Spinal cord (tissue), 10 donors: ENCODE measurements around the gene CFAP92. TPM values are rescaled to one million over a fixed set of nuclear protein-coding genes. Genes with fewer than 3 reads are reported as not detected.
A peak's percentile ranks its signal among the peaks of the same experiment; 100 is the strongest.

Experiments used
- DNase-seq, 6 donors: peaks; one replicate each; pipeline versions ENCODE4 v3.0.0 to v3.0.0-alpha.2; 2013 to 2015; ENCODE audit warnings: low spot score in 6 of 6, low read depth in 4 of 6
- H3K27ac ChIP-seq: one replicate; pipeline ENCODE4 v1.5.1; 2013; ENCODE audit warnings: low read depth, low read length, control low read depth
- H3K27me3 ChIP-seq: one replicate; pipeline ENCODE4 v1.6.1; 2013; ENCODE audit warnings: low read length; ENCODE audit not compliant: control insufficient read depth, insufficient read depth
- H3K36me3 ChIP-seq: one replicate; pipeline ENCODE4 v1.6.1; 2013; ENCODE audit warnings: low read length; ENCODE audit not compliant: control insufficient read depth, insufficient read depth
- H3K4me1 ChIP-seq: one replicate; pipeline ENCODE4 v1.6.1; 2013; ENCODE audit warnings: low read length; ENCODE audit not compliant: control insufficient read depth, insufficient read depth
- H3K4me3 ChIP-seq: one replicate; pipeline ENCODE4 v1.5.1; 2013; ENCODE audit warnings: low read depth, low read length, control low read depth
- H3K9me3 ChIP-seq: one replicate; pipeline ENCODE4 v1.6.1; 2013; ENCODE audit warnings: low read length; ENCODE audit not compliant: control insufficient read depth, insufficient read depth
- WGBS: methylation state at CpG from one replicate; pipeline ENCODE4 v1.1.5; 2013; ENCODE audit warnings: missing lambda C conversion rate; ENCODE audit not compliant: insufficient coverage; 5-methylcytosine and 5-hydroxymethylcytosine counted together
- polyA plus RNA-seq, 2 donors: library from polyadenylated mRNA; unstranded; fragments of 120-200 nt; gene quantifications; one replicate each; pipeline ENCODE4 v1.2.1, GENCODE V29; 2013; ENCODE audit not compliant: insufficient read length in 2 of 2
- total RNA-seq, 2 donors: library from RNA; depleted of rRNA in 1 of 2; stranded (reverse); fragments of 120-200 nt in 1 of 2; fragments of >200 nt in 1 of 2; gene quantifications; one replicate each; pipeline versions ENCODE4 v1.2.3 to v1.2.4, GENCODE V29; 2013 to 2014
- donor health status: healthy.

CFAP92 gene
- total and polyA plus RNA-seq, 4 donors, result 1.1 to 4.5 (median 3.7) TPM

DNA sequence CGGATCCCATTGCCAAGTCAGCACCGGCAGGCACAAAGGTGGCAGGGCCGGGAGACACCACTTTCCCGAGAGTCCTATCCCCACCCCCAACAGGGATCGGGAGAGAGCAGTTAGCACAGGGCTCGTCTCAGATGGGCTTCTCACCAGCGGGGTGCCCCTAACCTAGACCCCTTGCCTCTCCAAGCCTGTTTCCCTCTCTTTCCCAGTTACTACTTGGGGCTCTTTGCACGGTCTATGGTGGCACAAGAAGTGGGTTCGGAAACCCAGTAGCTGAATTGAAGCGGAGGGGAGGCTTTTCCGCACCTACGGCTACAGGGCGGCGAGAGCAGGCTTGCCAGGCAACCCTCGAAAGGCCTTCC, 6.8 kb upstream of the CFAP92 start:
- Histone ChIP-seq H3K4me3 (peak overlapping the region; percentile 58), H3K36me3 (no peaks in the 10 kb centered on the region), H3K9me3 (no peaks in the 10 kb centered on the region), H3K4me1 (peaks cover 50% of the 10 kb centered on the region), H3K27me3 (peaks cover 48% of the 10 kb centered on the region), H3K27ac (peak overlapping the region; percentile 75)
- no peak for DNase-seq
- 11% methylated on average over 13 of the region's 15 CpGs for WGBS

DNA sequence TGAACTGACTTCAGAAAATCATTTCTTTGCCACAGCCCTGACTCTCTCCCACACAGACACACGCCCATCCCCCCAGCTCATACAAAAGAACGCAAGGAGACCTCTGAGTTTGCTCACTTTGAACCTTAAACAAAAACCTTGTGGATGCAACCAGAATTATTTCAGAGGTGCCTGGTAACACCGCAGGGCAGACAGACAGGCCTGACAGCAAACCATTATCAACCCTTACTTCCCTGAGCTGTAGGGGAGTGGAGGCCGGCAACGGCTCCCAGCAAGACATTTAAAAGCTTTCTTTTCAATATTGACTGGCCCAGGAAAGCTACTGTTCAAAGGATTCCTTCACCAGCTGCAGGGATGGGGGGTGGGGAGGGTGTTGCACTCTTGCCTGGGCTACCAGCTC, 5.2 kb upstream of the CFAP92 start:
- peaks cover 41% of the 10 kb centered on the region for H3K27me3 ChIP-seq
- peaks cover 45% of the 10 kb centered on the region for H3K4me1 ChIP-seq
- DNase-seq, result peak in 2 of 6 donors; percentile 40 to 64
- 24% methylated on average over 3 of the region's 5 CpGs for WGBS
- H3K4me3 ChIP-seq, result no peak overlapping the region
- H3K36me3 ChIP-seq, result no peaks in the 10 kb centered on the region
- H3K27ac ChIP-seq, result peak overlapping the region; percentile 71
- H3K9me3 ChIP-seq, result no peaks in the 10 kb centered on the region

DNA sequence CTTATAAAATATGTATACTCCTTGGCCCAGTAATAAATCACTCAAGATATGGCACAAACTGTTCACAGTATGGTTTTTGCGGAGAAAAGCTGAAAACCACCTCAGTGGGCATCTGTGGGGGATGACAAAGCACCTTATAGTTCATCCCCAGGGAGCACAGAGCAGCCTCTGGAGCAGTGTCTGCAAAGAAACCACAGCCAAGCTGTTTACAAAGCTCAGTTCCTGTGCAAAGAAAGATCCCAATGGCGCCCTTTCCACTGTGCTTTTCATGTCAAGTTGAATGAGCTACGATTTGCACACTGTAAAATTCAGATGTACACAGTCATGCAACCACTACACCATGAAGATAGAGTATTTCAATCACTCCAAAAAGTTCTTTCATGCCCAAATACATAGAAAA, 4.7 kb upstream of the CFAP92 start:
- H3K4me3 ChIP-seq, result no peak overlapping the region
- peak overlapping the region; percentile 71 for H3K27ac ChIP-seq
- DNase-seq, result peak in 1 of 6 donors; percentile 49
- peaks cover 47% of the 10 kb centered on the region for H3K4me1 ChIP-seq
- 15% methylated on average over 3 of the region's 3 CpGs for WGBS
- H3K36me3 ChIP-seq, result no peaks in the 10 kb centered on the region
- peaks cover 37% of the 10 kb centered on the region for H3K27me3 ChIP-seq
- H3K9me3 ChIP-seq, result no peaks in the 10 kb centered on the region

DNA sequence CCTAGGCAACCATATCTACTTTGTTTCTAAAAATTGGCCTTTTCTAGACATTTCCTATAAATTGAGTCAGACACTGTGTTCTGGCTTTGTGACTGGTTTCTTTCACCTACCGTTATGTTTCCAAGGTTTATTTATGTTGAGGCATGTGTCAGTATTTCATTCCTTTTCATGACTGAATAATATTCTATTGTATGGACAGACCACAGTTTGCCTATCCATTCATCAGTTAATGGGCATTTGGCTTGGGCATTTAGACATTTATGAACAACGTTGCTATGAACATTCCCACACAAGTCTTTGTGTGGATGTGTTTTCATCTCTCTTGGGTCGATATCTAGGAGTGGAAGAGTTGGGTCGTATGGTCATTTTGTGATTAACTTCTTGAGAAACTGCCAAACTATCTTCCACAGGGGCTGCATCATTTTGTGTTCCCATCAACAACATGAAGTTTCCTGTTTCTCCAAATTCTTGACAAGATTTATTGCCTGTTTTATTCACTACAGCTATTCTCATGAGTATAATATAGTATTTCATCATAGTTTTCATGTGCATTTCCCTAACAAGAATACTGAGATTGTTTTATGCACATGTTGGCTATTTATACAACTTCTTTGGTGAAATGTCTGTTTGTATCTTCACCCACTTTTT, 3.7 kb upstream of the CFAP92 start:
- Histone ChIP-seq H3K36me3 (no peaks in the 10 kb centered on the region), H3K27ac (no peak overlapping the region), H3K4me3 (no peak overlapping the region), H3K9me3 (no peaks in the 10 kb centered on the region), H3K4me1 (peaks cover 47% of the 10 kb centered on the region), H3K27me3 (peaks cover 27% of the 10 kb centered on the region)
- no peak for DNase-seq
- no CpG with 5 or more reads among the region's 4 CpGs for WGBS

- no peak for DNase-seq
- Histone ChIP-seq H3K9me3 (no peaks in the 10 kb centered on the region), H3K4me1 (peaks cover 41% of the 10 kb centered on the region), H3K36me3 (no peaks in the 10 kb centered on the region), H3K27ac (no peak overlapping the region), H3K27me3 (peaks cover 19% of the 10 kb centered on the region), H3K4me3 (no peak overlapping the region)
- WGBS, result 93% methylated on average over 5 of the region's 5 CpGs
Measured at GRCh38 chr3:128996726-128997125, 2.9 kb upstream of the CFAP92 start.

- no CpG with 5 or more reads among the region's 1 CpG for WGBS
- no peak overlapping the region for H3K27ac ChIP-seq
- peaks cover 37% of the 10 kb centered on the region for H3K4me1 ChIP-seq
- no peaks in the 10 kb centered on the region for H3K36me3 ChIP-seq
- DNase-seq, result no peak
- peaks cover 17% of the 10 kb centered on the region for H3K27me3 ChIP-seq
- no peaks in the 10 kb centered on the region for H3K9me3 ChIP-seq
- H3K4me3 ChIP-seq, result no peak overlapping the region
Measured at GRCh38 chr3:128996200-128996599, 2.3 kb upstream of the CFAP92 start.

DNA sequence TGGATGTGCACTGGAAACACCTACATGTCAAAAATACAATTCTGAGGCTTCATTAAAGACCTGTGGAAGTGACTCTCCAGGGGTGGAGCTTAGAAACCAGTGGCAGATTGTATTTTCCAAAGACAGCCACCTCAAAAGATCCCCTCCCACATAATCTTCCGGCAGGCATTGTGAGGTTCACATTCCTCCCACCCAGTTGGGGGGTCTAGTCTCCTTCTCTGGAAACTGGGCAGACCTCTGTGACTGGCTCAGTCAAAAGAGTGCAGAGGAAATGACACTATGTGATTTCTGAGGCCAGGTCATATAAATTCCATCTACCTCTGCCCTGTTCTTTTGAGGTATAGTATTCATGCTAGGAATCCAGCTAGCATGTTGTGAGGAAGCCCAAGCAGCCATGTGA, 1.9 kb upstream of the CFAP92 start:
- Histone ChIP-seq H3K4me1 (peaks cover 32% of the 10 kb centered on the region), H3K9me3 (no peaks in the 10 kb centered on the region), H3K27me3 (peaks cover 12% of the 10 kb centered on the region), H3K27ac (no peak overlapping the region), H3K36me3 (no peaks in the 10 kb centered on the region), H3K4me3 (no peak overlapping the region)
- DNase-seq, result no peak
- no CpG with 5 or more reads among the region's 1 CpG for WGBS

GRCh38 chr3:128994581-128995546, 988 bp upstream of the CFAP92 start:
- H3K36me3 ChIP-seq, result no peaks in the 10 kb centered on the region
- H3K27me3 ChIP-seq, result peaks cover 4% of the 10 kb centered on the region
- DNase-seq, result no peak
- no peak overlapping the region for H3K27ac ChIP-seq
- peak overlapping the region; percentile 48 for H3K4me3 ChIP-seq
- H3K9me3 ChIP-seq, result no peaks in the 10 kb centered on the region
- WGBS, result 79% methylated on average over 18 of the region's 19 CpGs
- H3K4me1 ChIP-seq, result peaks cover 27% of the 10 kb centered on the region

- no peaks in the 10 kb centered on the region for H3K36me3 ChIP-seq
- no peak overlapping the region for H3K27ac ChIP-seq
- peak overlapping the region; percentile 48 for H3K4me3 ChIP-seq
- peaks cover 25% of the 10 kb centered on the region for H3K4me1 ChIP-seq
- H3K9me3 ChIP-seq, result no peaks in the 10 kb centered on the region
- no peaks in the 10 kb centered on the region for H3K27me3 ChIP-seq
- no peak for DNase-seq
- 0% methylated on average over 5 of the region's 13 CpGs for WGBS
Measured at GRCh38 chr3:128994173-128994512, 267 bp upstream of the CFAP92 start.
